WTC11 (cell line): ENCODE measurements around the gene TBC1D23. TPM values are rescaled to one million over a fixed set of nuclear protein-coding genes. Genes with fewer than 3 reads are reported as not detected.

Experiments used
- ATAC-seq: fragments of 200-7000 bp; cut with Tn5 transposase; 2 replicates; pipeline ENCODE4 v1.10.0; 2021; ENCODE audit warnings: mild to moderate bottlenecking, moderate library complexity
- CTCF ChIA-PET: fragments of 300-600 bp; sonication (Branson Sonifier 250); formaldehyde crosslinking; loops from one replicate; lab custom pipeline; 2021; ENCODE audit warnings: antibody characterized with exemption; lab: Charles Lee
- POLR2A ChIA-PET: fragments of 350-600 bp; sonication (Branson Sonifier 250); formaldehyde crosslinking; loops from one replicate; lab custom pipeline; 2021; ENCODE audit warnings: antibody characterized with exemption; lab: Charles Lee
- DNase-seq: peaks from one replicate; pipeline ENCODE4 v3.0.0; 2021; ENCODE audit warnings: low spot score
- H3K27ac Mint-ChIP-seq: 2 replicates; pipeline ENCODE4 v1.8.0; 2021; ENCODE audit warnings: mixed read lengths
- H3K27me3 Mint-ChIP-seq: 2 replicates; pipeline ENCODE4 v1.8.0; 2021; ENCODE audit warnings: low read depth, mild to moderate bottlenecking, moderate library complexity, mixed read lengths
- H3K36me3 Mint-ChIP-seq: 2 replicates; pipeline ENCODE4 v1.8.0; 2021; ENCODE audit warnings: mixed read lengths
- H3K4me1 Mint-ChIP-seq: 2 replicates; pipeline ENCODE4 v1.8.0; 2022; ENCODE audit warnings: mixed read lengths
- H3K4me3 Mint-ChIP-seq: 2 replicates; pipeline ENCODE4 v1.8.0; 2021; ENCODE audit warnings: mild to moderate bottlenecking, moderate library complexity, mixed read lengths
- H3K9me3 Mint-ChIP-seq: 2 replicates; pipeline ENCODE4 v1.8.0; 2021; ENCODE audit warnings: mixed read lengths
- ATF2 ChIP-seq: sonication (generic); formaldehyde crosslinking; IDR thresholded peaks from 2 replicates; pipeline ENCODE4 v1.8.1; 2022; ENCODE audit warnings: low read depth, missing genetic modification reagents, borderline replicate concordance
- CBFB ChIP-seq: sonication (generic); formaldehyde crosslinking; IDR thresholded peaks from 2 replicates; pipeline ENCODE4 v1.8.1; 2022; ENCODE audit warnings: mild to moderate bottlenecking, low read depth, missing genetic modification reagents
- CREB1 ChIP-seq: sonication (generic); formaldehyde crosslinking; IDR thresholded peaks from 2 replicates; pipeline ENCODE4 v1.8.0; 2023; ENCODE audit warnings: mild to moderate bottlenecking, missing genetic modification reagents
- CREM ChIP-seq: sonication (generic); formaldehyde crosslinking; IDR thresholded peaks from 2 replicates; pipeline ENCODE4 v1.8.1; 2022; ENCODE audit warnings: mild to moderate bottlenecking, missing genetic modification reagents, moderate library complexity
- E2F4 ChIP-seq: sonication (generic); formaldehyde crosslinking; IDR thresholded peaks from 2 replicates; pipeline ENCODE4 v1.8.1; 2022; ENCODE audit warnings: low read depth, mild to moderate bottlenecking, moderate library complexity, missing genetic modification reagents, borderline replicate concordance
- ERG ChIP-seq: fragments of 250-450 bp; sonication (Bioruptor Pico); IDR thresholded peaks from 2 replicates; pipeline ENCODE4 v1.8.0; 2021; ENCODE audit warnings: mild to moderate bottlenecking
- NFYB ChIP-seq: sonication (generic); formaldehyde crosslinking; conservative IDR thresholded peaks from 2 replicates; pipeline ENCODE4 v1.8.0; 2022; ENCODE audit warnings: low read depth, missing genetic modification reagents
- NR1H2 ChIP-seq: sonication (generic); formaldehyde crosslinking; IDR thresholded peaks from 2 replicates; pipeline ENCODE4 v1.9.0; 2021; ENCODE audit warnings: mild to moderate bottlenecking, moderate library complexity, missing genetic modification reagents
- STAT6 ChIP-seq: sonication (generic); formaldehyde crosslinking; conservative IDR thresholded peaks from 2 replicates; pipeline ENCODE4 v1.8.1; 2023; ENCODE audit warnings: mild to moderate bottlenecking, low read depth, missing genetic modification reagents, moderate library complexity
- ZBTB43 ChIP-seq: sonication (generic); formaldehyde crosslinking; IDR thresholded peaks from 2 replicates; pipeline ENCODE4 v1.8.1; 2023; ENCODE audit warnings: mild to moderate bottlenecking, missing genetic modification reagents
- ZNF138 ChIP-seq: sonication (generic); formaldehyde crosslinking; conservative IDR thresholded peaks from 2 replicates; pipeline ENCODE4 v1.8.1; 2022; ENCODE audit warnings: mild to moderate bottlenecking, moderate library complexity, missing genetic modification reagents
- ZNF219 ChIP-seq: sonication (generic); formaldehyde crosslinking; IDR thresholded peaks from 2 replicates; pipeline ENCODE4 v1.8.0; 2023; ENCODE audit warnings: missing genetic modification reagents, mild to moderate bottlenecking, borderline replicate concordance
- ZNF281 ChIP-seq: sonication (generic); formaldehyde crosslinking; IDR thresholded peaks from 2 replicates; pipeline ENCODE4 v1.8.0; 2023; ENCODE audit warnings: mild to moderate bottlenecking, missing genetic modification reagents
- ZNF512 ChIP-seq: sonication (generic); formaldehyde crosslinking; IDR thresholded peaks from 2 replicates; pipeline ENCODE4 v1.8.1; 2022; ENCODE audit warnings: missing genetic modification reagents, borderline replicate concordance
- total RNA-seq: library from RNA; stranded (reverse); gene quantifications from 3 replicates; pipeline ENCODE4 v1.2.3, GENCODE V29; 2021

TBC1D23 gene
- total RNA-seq, 1 experiment from 2014 or later, result 73.6 TPM

GRCh38 chr3:100278910-100279309 is 18.1 kb downstream of the TBC1D23 start:
- H3K9me3 Mint-ChIP-seq, result no peaks in the 10 kb centered on the region
- peaks cover 28% of the 10 kb centered on the region for H3K4me1 Mint-ChIP-seq
- DNase-seq (no peak), ATAC-seq (no peak)
- H3K27ac Mint-ChIP-seq, result no peak overlapping the region; the same call in 1 of the 2 replicates
- no peaks in the 10 kb centered on the region for H3K27me3 Mint-ChIP-seq
- no peak overlapping the region for H3K4me3 Mint-ChIP-seq
- POLR2A ChIA-PET, result no interaction called here
- CTCF ChIA-PET, result interaction anchor here (0.7 kb wide), 1 partner anchor 411 kb away, joined by 3 read pairs; no protein-coding TSS in a partner anchor
- TF ChIP-seq ZNF281 (CRISPR knock-in tag) (no peak), NR1H2 (CRISPR knock-in tag) (no peak), CBFB (no peak), CREM (CRISPR knock-in tag) (no peak), ZNF219 (no peak), ATF2 (CRISPR knock-in tag) (no peak), NFYB (CRISPR knock-in tag) (no peak), STAT6 (CRISPR knock-in tag) (no peak), CREB1 (CRISPR knock-in tag) (no peak), ZBTB43 (CRISPR knock-in tag) (no peak), E2F4 (CRISPR knock-in tag) (no peak), ZNF138 (no peak), ERG (no peak), ZNF512 (no peak)
- H3K36me3 Mint-ChIP-seq, result peaks cover 16% of the 10 kb centered on the region
